ENCODE results near the gene CDH24. TPM values are rescaled to one million over a fixed set of nuclear protein-coding genes. Genes with fewer than 3 reads are reported as not detected.
A peak's percentile ranks its signal among the peaks of the same experiment; 100 is the strongest.

CDH24 gene
- total RNA-seq, 1 donor from 2014 or later: 3.7 TPM

DNA sequence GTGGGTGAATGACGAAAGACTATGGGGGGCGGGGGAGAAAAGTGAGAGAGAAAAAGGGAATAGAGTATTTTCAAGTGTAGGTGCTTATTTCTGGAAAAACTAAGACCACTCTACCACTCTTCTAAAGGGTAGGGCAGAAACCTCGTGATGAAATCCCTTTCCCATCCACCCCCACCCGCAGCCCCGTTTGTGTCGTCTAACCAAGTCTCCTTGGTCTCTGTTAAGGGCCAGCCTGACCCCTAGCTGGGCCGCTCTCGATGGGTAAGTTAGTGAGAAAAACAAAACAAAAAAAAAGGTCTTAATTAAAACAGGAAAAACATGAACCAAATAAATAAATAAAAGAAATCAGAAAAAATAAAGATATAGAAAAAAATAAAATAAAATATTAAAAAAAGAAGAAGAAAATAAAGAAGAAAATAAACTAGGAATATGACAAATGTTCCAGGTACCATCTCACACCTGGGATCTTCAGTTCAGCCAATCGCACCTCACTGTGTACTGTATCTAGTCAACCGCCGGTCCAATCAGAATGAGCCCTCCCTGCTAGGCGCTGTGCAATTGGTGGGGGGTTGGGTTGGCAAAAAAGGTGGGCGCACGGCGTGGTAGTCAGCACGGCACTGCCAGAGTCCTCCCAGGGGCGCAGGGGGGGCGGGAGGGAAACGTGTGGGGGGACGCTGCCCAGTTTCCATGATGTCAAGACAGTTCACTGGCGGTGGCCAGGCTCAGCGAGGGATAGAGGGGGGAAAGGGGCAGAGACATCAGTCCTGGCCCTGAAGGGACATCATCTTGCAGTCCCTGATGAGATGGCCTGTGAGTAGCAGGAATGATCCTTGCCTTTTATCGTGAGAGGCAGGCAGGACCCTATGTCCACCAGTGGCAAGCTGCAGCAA lies 9.8 kb upstream of the CDH24 start:
- DNase-seq (ENCODE audit: low read depth): no peak

- no peak for DNase-seq (ENCODE audit: low read depth)
These were observed 9.0 kb upstream of the CDH24 start for GRCh38 chr14:23066368-23066767.

DNA sequence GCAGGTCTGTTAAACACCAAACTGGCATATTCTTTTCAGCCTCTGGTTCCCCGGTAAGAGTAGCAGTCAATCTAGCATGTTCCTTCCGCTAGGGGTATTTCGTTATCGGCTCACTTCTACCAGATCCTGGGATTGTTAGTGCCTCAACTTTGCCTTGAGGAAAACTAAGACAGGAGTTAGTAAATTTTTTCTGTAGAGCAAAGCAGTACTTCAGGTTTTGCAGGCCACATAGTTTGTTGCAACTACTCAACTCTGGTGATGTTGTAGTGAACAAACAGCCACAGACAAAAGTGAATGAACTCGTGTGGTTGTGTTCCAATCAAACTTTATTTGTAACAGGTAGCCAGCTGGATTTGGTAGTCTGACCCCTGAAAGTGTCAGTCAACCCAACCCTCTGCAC lies 6.3 kb upstream of the CDH24 start:
- no peak for DNase-seq (ENCODE audit: low read depth)

DNA sequence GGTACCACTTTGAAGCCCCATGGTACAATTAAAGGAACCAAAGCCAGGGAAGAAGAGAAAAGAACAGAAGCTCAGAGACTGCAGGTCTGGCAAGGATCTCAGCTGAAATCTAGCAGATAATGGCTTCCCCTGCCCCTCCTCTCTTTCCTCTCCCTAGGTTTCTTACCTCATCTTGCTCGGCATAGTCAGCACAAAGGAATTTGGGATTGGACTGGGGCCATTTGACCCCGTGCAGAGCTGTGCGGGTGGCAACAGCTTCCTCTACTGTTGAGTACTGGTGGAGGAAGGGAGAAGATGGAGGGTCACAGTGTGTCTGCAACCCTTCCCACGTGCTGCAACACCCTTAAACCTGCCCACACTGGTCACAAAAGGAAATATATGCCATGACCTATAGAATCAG lies 4.7 kb upstream of the CDH24 start:
- peak; percentile 90 for DNase-seq (ENCODE audit: low read depth)

GRCh38 chr14:23060536-23061260 lies 3.4 kb upstream of the CDH24 start:
- no peak for DNase-seq (ENCODE audit: low read depth)

DNA sequence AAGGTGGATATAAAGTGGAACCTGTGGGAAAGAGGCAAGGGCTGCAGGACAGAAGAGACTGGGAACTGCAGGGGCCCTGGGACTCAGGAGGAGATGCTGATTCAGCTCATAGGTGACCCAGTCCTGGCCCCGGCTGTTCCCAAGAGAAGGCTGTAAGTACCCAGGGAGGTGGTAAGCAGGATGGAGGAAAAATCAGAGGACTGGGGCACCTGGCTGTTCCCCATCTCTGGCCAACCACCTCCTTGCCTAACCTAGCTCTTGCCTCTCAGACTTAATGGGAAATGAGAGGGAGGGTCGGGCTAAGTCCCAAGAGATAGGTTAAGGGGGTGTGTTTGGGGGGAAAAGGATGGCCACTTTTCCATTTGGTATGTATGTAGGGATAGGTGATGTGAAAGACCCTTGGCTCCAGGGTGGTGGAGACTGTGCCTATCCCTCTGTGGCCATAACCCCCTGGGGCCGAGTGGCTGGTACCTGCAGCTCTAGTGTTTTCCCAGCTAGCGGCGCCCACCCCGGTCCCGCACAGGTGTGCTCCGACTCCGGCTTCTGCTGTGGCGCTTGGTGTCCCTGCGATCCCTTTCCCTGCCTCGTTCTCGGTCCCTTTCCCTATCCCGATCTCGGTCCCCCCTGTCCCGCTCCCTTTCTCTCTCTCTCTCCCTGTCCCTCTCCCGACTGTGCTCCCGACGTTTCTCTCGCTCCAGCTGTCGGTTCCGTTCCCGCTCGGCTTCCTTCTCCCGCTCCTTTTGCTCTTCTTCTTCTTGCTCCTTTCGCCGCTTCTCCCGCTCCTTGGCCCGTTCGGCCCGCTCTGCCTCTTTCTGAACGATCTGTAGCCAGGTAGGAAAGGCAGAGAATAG lies 1.6 kb upstream of the CDH24 start:
- DNase-seq (ENCODE audit: low read depth): no peak

- DNase-seq (ENCODE audit: low read depth): peak; percentile 86
These were observed 685 bp upstream of the CDH24 start for GRCh38 chr14:23057757-23058653.

GRCh38 chr14:23056145-23056955 lies 970 bp downstream of the CDH24 start:
- DNase-seq (ENCODE audit: low read depth): peak; percentile 80

DNA sequence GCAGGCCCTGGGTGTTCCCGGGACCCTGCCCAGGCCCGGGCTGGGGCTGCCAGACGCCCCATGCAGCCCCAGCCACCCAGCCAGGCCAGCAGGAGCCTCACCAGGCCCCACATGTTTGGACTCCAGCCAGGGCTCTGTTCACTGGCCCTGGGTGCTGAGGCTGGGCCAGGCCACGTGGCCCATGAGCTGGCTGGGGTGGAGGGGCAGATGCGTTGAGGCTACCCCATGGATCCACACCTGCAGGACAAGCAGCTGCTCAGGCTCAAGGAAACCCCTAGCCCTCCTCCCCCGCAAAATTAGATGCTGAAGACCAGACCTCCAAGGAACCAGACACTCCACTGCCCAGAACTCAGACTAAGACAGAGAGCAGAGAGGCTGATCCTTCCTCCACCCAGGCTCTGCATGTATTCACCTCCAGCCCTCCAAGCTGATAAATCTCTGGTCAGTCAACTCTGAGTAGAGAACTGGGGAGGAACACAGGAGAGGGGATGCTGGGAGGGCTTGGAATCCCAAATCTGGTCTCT lies 1.6 kb downstream of the CDH24 start:
- DNase-seq (ENCODE audit: low read depth): no peak

GRCh38 chr14:23055147-23055550 lies 2.2 kb downstream of the CDH24 start:
- DNase-seq (ENCODE audit: low read depth): no peak

DNA sequence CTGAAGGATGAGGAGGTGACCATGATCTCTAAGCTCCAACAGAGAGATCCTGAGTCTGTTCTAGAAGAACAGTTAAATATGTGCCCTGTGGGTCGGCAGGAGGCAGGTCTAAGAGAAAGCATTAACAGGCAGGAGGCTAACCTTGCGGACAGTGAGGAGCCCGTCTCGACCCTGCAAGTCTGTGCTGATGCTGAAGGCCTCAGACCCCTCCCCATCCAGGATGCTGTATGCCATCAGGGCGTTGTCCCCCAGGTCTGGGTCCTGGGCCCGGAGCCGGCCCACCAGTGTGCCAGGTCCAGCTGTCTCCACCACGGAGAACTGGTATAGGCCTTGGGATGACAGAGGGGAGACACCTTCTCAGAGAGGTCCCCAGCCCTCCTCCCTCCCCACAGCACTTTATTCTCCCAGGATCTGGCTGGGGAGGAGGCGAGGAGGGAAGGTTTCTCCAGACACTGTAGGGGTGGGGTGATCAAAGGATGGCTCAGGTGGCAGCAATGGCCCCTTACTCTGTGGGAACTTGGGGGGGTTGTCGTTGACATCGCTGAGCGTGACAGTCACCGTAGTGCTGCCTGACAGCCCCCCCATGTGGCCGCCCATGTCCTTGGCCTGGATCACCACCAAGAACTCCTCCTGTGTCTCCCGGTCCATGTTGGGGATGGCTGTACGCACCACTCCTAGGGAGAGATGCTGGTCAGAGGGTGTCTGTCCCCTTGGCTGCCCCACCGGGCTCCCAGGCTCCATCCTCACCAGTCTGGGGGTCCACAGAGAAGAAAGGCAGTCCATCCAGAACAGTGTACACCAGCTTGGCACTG lies 3.1 kb downstream of the CDH24 start:
- DNase-seq (ENCODE audit: low read depth): no peak

- no peak for DNase-seq (ENCODE audit: low read depth)
These were observed 3.9 kb downstream of the CDH24 start for GRCh38 chr14:23053426-23053825.

- DNase-seq (ENCODE audit: low read depth): no peak
These were observed 4.6 kb downstream of the CDH24 start for GRCh38 chr14:23052671-23053070.

DNA sequence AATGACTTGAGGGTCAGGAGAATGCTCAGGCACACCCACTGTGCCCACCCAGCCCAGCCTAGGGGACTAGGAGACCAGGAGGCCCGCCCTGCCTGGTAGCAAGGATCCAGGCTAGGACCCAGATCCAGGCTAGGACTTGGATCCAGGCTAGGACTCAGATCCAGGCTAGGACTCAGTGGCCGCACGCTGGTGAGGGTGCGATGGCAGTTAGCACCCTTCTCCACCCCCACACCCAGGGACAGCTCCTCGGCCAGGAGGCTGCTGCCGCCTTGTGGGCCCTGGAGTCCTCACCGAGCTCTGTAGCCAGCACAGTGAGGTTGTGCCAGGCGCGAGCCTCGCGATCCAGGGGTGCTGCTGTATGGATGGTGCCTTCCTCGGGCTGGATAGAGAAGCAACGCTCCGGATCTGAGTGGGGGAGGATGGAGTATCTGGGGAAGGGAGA lies 5.1 kb downstream of the CDH24 start:
- no peak for DNase-seq (ENCODE audit: low read depth)

DNA sequence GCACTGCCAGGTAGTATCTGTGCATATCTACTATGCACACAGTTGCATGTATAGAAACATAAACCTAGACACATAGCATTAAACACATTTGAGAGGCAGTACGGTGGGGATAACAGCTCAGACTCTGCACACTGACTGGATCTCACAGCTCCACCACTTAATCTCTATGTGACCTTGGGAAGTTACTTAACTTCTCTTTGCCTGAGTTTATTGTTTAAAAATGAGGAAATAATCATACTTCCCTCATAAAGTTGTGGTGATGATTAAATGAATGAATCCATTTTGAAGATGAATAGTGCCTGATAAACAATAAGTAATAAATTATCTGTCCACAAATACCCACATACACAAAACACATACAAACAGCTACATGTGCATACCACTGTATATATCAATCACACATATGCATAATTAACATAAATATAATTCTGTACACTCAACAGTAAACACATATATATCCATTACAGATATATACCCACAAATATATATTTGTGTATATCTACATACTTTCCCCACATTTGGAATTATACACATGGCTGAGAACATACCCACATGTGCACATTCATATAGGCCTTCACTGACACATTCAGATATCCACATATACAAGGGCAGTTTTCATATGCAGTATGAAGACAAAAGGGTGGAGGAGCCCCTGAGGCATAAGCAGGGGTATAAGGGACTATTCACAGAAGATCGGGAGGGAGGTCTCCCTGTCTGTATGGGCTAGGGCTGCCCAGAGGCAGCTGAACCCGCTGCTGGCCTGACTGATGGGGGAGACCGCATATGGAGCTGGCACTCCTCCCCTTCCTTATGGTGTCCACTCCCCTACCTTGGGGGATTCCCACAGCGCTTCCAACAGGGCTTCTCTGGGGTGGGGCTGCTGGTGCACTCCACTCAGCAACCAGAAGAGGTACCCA lies 5.9 kb downstream of the CDH24 start:
- no peak for DNase-seq (ENCODE audit: low read depth)

DNA sequence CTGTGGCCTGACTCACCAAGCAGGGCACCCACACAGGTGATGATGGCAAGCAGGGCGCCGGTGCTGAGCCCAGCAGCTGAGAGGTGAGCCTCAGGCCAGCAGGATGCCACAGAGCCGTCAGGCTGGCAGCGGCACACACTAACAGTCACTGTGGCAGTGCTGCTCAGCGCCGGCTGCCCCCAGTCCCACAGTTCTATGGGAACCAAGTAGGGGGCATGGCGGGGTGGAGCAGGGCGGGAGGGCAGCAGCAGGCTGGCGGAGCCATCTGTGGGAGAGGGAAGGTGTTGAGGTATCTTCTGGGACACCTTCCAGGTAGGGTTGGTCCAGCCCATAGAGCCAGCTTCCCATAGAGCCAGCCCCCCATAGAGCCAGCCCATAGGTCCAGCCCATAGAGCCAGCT lies 8.3 kb downstream of the CDH24 start:
- DNase-seq (ENCODE audit: low read depth): no peak
